Measurements from ENCODE around the gene GORASP2. TPM values are rescaled to one million over a fixed set of nuclear protein-coding genes. Genes with fewer than 3 reads are reported as not detected.

Gene GORASP2
- total RNA-seq, 1 experiment from 2014 or later = 87.9 TPM

DNA sequence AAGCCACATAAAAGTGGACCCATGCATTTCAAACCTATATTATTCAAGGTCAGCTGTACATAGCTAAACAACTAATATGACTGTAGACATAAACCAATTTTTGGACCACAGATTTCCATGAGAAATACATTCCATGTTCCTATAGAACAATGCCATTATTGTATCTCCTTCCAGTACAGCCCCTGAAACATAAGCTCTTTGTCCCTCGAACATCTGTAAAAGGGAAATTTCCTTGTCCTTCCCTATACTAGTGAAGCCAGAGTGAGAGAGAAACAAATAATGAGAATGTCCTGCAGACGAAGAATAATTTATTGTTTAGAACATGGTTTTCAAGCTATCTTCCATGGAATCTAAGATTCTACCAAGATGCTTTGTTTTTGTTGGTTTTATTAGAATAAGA, 75.3 kb downstream of the GORASP2 start:
- no peaks in the 10 kb centered on the region for H3K9me3 ChIP-seq (ENCODE audit: control insufficient read depth in 1 of 2, insufficient read depth in 1 of 2, low read depth in 1 of 2, low read length in 2 of 2)
- DNase-seq (ENCODE audit: low read depth, low spot score) (no peak), ATAC-seq (no peak)
- no peak overlapping the region for H3K4me3 ChIP-seq (replicated peaks in 1 of 2; ENCODE audit: low read depth in 1 of 2, low read length in 2 of 2)
- H3K4me1 ChIP-seq (ENCODE audit: control insufficient read depth in 1 of 2, insufficient read depth in 2 of 2, low read length in 2 of 2) = no peaks in the 10 kb centered on the region
- CTCF ChIA-PET = no interaction called here
- no peaks in the 10 kb centered on the region for H3K79me2 ChIP-seq (ENCODE audit: insufficient read depth, low read length)
- H3K36me3 ChIP-seq (ENCODE audit: control insufficient read depth in 1 of 2, insufficient read depth in 2 of 2, low read length in 2 of 2) = peaks cover 4 to 7% of the 10 kb centered on the region in 2 experiments; a peak in 1 of 4 replicates
- TF ChIP-seq RAD21 (IDR thresholded peaks at IDR 0.05; ENCODE audit: low read depth) (no peak), JUND (IDR thresholded peaks at IDR 0.05) (no peak), ZFX (IDR thresholded peaks at IDR 0.05) (no peak), EZH2 (IDR thresholded peaks at IDR 0.05) (no peak), POLR2AphosphoS5 (IDR thresholded peaks at IDR 0.05; ENCODE audit: low read depth, low read length) (no peak), EZH2phosphoT487 (IDR thresholded peaks at IDR 0.05; ENCODE audit: borderline replicate concordance) (no peak), POLR2A (IDR thresholded peaks at IDR 0.05; ENCODE audit: borderline replicate concordance, extremely low read depth, insufficient read depth, insufficient read length) (no peak), SIN3A (IDR thresholded peaks at IDR 0.05; ENCODE audit: low read depth) (no peak)
- TF ChIP-seq, protein P1, sequence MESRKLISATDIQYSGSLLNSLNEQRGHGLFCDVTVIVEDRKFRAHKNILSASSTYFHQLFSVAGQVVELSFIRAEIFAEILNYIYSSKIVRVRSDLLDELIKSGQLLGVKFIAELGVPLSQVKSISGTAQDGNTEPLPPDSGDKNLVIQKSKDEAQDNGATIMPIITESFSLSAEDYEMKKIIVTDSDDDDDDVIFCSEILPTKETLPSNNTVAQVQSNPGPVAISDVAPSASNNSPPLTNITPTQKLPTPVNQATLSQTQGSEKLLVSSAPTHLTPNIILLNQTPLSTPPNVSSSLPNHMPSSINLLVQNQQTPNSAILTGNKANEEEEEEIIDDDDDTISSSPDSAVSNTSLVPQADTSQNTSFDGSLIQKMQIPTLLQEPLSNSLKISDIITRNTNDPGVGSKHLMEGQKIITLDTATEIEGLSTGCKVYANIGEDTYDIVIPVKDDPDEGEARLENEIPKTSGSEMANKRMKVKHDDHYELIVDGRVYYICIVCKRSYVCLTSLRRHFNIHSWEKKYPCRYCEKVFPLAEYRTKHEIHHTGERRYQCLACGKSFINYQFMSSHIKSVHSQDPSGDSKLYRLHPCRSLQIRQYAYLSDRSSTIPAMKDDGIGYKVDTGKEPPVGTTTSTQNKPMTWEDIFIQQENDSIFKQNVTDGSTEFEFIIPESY (IDR thresholded peaks at IDR 0.05; ENCODE audit: extremely low read depth, insufficient replicate concordance, low read length) = no peak
- TF ChIP-seq, protein P2, sequence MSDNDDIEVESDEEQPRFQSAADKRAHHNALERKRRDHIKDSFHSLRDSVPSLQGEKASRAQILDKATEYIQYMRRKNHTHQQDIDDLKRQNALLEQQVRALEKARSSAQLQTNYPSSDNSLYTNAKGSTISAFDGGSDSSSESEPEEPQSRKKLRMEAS (IDR thresholded peaks at IDR 0.05) = no peak
- TF ChIP-seq, protein P3, sequence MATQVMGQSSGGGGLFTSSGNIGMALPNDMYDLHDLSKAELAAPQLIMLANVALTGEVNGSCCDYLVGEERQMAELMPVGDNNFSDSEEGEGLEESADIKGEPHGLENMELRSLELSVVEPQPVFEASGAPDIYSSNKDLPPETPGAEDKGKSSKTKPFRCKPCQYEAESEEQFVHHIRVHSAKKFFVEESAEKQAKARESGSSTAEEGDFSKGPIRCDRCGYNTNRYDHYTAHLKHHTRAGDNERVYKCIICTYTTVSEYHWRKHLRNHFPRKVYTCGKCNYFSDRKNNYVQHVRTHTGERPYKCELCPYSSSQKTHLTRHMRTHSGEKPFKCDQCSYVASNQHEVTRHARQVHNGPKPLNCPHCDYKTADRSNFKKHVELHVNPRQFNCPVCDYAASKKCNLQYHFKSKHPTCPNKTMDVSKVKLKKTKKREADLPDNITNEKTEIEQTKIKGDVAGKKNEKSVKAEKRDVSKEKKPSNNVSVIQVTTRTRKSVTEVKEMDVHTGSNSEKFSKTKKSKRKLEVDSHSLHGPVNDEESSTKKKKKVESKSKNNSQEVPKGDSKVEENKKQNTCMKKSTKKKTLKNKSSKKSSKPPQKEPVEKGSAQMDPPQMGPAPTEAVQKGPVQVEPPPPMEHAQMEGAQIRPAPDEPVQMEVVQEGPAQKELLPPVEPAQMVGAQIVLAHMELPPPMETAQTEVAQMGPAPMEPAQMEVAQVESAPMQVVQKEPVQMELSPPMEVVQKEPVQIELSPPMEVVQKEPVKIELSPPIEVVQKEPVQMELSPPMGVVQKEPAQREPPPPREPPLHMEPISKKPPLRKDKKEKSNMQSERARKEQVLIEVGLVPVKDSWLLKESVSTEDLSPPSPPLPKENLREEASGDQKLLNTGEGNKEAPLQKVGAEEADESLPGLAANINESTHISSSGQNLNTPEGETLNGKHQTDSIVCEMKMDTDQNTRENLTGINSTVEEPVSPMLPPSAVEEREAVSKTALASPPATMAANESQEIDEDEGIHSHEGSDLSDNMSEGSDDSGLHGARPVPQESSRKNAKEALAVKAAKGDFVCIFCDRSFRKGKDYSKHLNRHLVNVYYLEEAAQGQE (IDR thresholded peaks at IDR 0.05; ENCODE audit: low read depth) = no peak
- no TSS peak for BruUV-seq (replicated peaks)
- no peak overlapping the region for H3K9ac ChIP-seq (ENCODE audit: low read length)
- no peaks in the 10 kb centered on the region for H4K20me1 ChIP-seq (ENCODE audit: insufficient read depth)
- RAD21 ChIA-PET (ENCODE audit: low non-redundant PET in 1 of 2, low total read pairs in 2 of 2, uncharacterized antibody in 2 of 2, unreplicated experiment in 2 of 2) = no interaction called here
- no peaks in the 10 kb centered on the region for H3K27me3 ChIP-seq (ENCODE audit: insufficient read depth, low read length)
- POLR2A ChIA-PET = no interaction called here
- intact Hi-C loops (cut with micrococcal nuclease) = no loop called here
- no peaks in the 10 kb centered on the region for H3K9me2 ChIP-seq (ENCODE audit: insufficient read depth)
- H3K27ac ChIP-seq (ENCODE audit: low read depth, low read length) = no peak overlapping the region
- no peak overlapping the region for H3K4me2 ChIP-seq (ENCODE audit: low read length)
- H2AFZ ChIP-seq (ENCODE audit: low read depth, low read length, poor library complexity, severe bottlenecking) = no peak overlapping the region
